Effector memory CD8-positive, alpha-beta T cell (primary cell): ENCODE data around the gene NAV2.
"Not testable (repeated sequence)": the region's sequence is repeated elsewhere in the genome, so short reads cannot be mapped to it uniquely, and the experiment has no call there.

Experiments used
- ATAC-seq: fragments of 150-1000 bp; cut with Tn5 transposase; replicated peaks from 2 replicates; pipeline ENCODE4 v1.10.0; 2021; ENCODE audit warnings: mild to moderate bottlenecking, moderate library complexity
- DNase-seq, 3 experiments: peaks; one replicate each; pipeline ENCODE4 v3.0.0; 2021
- H3K27ac Mint-ChIP-seq, 2 donors: one replicate each; pipeline ENCODE4 v1.8.0; 2022; ENCODE audit warnings: mild to moderate bottlenecking in 2 of 2, mixed read lengths in 2 of 2, moderate library complexity in 2 of 2
- H3K27me3 Mint-ChIP-seq, 2 donors: one replicate each; pipeline ENCODE4 v1.8.0; 2022; ENCODE audit warnings: mixed read lengths in 2 of 2
- H3K36me3 Mint-ChIP-seq: one replicate; pipeline ENCODE4 v1.8.0; 2022; ENCODE audit warnings: mild to moderate bottlenecking, moderate library complexity, mixed read lengths; ENCODE audit not compliant: insufficient read depth
- H3K4me1 Mint-ChIP-seq, 2 donors: one replicate each; pipeline ENCODE4 v1.8.0; 2022; ENCODE audit warnings: low read depth in 2 of 2, mixed read lengths in 2 of 2
- H3K4me3 Mint-ChIP-seq, 2 donors: one replicate each; pipeline ENCODE4 v1.8.0; 2022; ENCODE audit warnings: mild to moderate bottlenecking in 2 of 2, mixed read lengths in 2 of 2, moderate library complexity in 2 of 2
- H3K9me3 Mint-ChIP-seq, 2 donors: one replicate each; pipeline ENCODE4 v1.8.0; 2022; ENCODE audit warnings: mixed read lengths in 2 of 2

NAV2 gene

DNA sequence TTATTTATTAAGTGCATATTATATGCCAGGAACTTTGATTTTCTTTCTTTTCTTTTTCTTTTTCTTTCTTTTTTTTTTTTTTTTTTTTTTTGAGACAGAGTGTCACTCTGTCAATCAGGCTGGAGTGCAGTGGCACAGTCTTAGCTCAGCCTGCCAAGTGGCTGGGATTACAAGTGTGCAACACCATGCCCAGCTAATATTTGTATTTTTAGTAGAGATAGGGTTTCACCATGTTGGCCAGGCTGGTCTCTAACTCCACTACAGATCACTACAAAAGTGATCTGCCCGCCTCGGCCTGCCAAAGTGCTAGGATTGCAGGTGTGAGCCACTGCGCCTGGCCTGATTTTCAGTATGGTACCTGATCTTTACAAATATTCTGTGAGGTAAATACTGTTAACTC is 182.4 kb downstream of the NAV2 start:
- not testable (repeated sequence) for H3K27me3 Mint-ChIP-seq, H3K4me3 Mint-ChIP-seq, H3K36me3 Mint-ChIP-seq, ATAC-seq, DNase-seq, H3K27ac Mint-ChIP-seq, H3K9me3 Mint-ChIP-seq, H3K4me1 Mint-ChIP-seq

DNA sequence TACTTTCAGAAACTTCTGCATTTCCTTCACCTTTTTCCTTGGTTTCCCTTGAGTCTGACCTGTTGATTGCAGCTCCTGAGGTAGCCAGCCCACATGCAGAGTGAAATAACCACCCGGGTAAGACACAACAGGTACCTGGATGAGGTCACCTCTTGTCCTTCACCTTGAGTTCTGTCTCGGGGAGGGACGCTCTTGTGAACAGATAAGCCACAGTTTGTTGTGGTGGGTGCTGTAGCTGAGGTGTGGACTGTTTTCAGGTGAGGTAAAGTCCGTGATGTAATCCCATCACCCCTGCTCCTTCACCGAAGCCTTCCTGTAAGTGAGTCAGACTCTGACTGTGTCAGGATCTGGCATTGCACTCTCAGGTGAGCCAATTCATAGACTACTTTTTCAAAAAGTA is 183.1 kb downstream of the NAV2 start:
- no peaks in the 10 kb centered on the region for H3K9me3 Mint-ChIP-seq
- no peak overlapping the region for H3K27ac Mint-ChIP-seq
- ATAC-seq = no peak
- no peaks in the 10 kb centered on the region for H3K36me3 Mint-ChIP-seq
- no peak overlapping the region for H3K4me3 Mint-ChIP-seq
- H3K4me1 Mint-ChIP-seq = no peaks in the 10 kb centered on the region
- no peak for DNase-seq
- peaks cover 0 to 9% of the 10 kb centered on the region in 2 donors for H3K27me3 Mint-ChIP-seq

DNA sequence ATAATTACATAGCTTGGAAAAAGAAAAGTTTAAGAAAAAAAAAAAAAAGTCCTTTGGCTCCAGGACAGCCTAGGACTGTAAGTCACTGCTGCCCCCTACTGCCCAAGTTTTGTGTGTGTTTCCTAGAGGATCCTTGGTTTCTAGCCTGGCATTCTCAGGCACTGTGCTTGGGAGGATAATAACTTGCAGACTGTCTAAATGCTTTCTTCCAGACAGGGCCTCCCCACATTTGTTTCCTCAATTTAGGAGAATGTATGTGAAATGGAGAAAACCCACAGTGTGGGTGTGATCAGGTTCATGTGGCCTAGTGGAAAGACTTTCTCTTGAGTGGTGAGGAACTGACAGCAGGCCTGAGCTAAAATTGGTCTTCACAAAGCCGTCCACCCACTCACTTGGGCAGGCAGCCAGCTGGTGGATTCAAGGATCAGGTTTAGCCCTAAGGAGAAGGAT is 191.0 kb downstream of the NAV2 start:
- Mint-ChIP-seq H3K4me1 (no peaks in the 10 kb centered on the region), H3K27ac (no peak overlapping the region), H3K4me3 (no peak overlapping the region), H3K36me3 (no peaks in the 10 kb centered on the region), H3K9me3 (no peaks in the 10 kb centered on the region), H3K27me3 (no peaks in the 10 kb centered on the region)
- DNase-seq (peak; percentile 3 to 23 (median 5)), ATAC-seq (no peak)

DNA sequence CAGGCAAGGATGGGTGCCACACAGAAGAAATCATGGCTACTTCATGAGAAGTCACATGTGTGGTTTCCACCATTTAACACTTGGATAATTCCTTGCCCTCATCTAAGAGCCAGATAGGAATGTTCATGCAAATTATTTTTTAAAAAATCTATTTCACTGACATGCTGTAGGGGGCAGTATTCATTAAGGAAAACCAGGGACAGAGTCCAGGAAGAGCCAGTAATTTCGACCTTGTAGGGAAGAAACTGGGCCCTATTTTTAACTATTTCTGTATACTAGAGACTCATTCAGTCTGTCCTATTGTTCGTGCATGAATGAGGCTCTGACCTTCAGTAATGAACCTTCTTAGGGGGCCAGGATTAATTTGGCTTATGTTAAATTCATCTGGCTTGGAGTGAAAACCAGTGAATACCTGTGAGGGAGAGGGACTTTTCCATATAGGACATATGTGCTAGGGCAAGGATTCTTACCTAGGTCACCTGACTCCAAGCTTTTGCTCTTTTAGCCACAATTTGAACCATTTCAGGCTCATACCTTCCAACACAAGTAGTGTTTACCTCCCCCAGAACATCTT is 192.7 kb downstream of the NAV2 start:
- Mint-ChIP-seq H3K27me3 (no peaks in the 10 kb centered on the region), H3K36me3 (no peaks in the 10 kb centered on the region), H3K9me3 (no peaks in the 10 kb centered on the region), H3K27ac (no peak overlapping the region), H3K4me1 (no peaks in the 10 kb centered on the region), H3K4me3 (no peak overlapping the region)
- DNase-seq (no peak), ATAC-seq (no peak)

DNA sequence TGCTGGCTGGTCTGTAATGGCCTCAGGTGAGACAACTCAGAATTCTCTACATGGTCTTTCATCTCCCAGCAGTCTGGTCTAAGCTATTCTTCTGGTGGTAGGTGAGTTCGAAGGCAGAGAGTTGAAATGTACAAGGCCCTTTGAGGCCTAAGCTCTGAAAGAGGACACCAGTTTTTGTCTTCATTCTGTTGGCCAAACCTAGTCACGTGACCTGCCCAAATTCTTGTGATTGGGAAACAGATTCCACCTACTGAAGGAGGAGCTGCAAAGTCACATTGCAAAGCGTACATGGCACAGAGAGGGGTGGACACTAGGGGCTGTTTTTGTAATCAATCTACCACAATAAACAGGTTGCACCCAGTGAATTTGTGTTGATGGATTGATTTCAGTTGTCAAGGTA is 193.5 kb downstream of the NAV2 start:
- no peak for ATAC-seq
- no peaks in the 10 kb centered on the region for H3K36me3 Mint-ChIP-seq
- no peaks in the 10 kb centered on the region for H3K4me1 Mint-ChIP-seq
- H3K9me3 Mint-ChIP-seq = no peaks in the 10 kb centered on the region
- H3K27ac Mint-ChIP-seq = no peak overlapping the region
- no peak for DNase-seq
- H3K4me3 Mint-ChIP-seq = no peak overlapping the region
- no peaks in the 10 kb centered on the region for H3K27me3 Mint-ChIP-seq

DNA sequence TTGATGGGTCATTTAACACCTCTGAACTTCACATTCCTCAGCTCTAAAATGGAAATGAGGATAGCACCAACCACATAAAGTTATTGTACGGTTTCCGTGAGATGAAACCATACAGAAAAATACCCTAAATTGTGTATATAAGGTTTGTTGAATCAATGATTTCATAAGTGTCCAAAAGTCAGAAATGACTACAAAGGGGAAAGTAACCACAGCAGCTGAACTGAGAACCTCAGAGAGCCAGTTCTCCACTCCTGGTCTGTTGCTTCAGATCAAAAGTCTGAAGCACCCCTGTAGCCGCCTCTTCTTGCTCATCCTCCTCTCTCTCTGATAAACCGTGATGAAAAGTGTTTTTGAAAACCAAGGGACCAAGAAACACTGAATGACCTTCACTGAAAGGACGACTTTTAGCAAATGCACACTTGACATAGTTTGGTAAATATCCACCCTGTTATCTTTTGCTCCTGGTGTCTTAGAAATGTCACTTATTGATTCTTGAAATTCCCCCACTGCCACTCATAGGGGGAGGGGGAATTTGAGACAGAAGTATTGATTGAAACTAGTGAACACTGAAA is 194.5 kb downstream of the NAV2 start:
- H3K4me3 Mint-ChIP-seq = no peak overlapping the region
- no peaks in the 10 kb centered on the region for H3K27me3 Mint-ChIP-seq
- ATAC-seq = no peak
- no peaks in the 10 kb centered on the region for H3K9me3 Mint-ChIP-seq
- no peaks in the 10 kb centered on the region for H3K36me3 Mint-ChIP-seq
- peak overlapping the region in 1 of 2 donors; percentile 42 for H3K27ac Mint-ChIP-seq
- no peak for DNase-seq
- no peaks in the 10 kb centered on the region for H3K4me1 Mint-ChIP-seq

DNA sequence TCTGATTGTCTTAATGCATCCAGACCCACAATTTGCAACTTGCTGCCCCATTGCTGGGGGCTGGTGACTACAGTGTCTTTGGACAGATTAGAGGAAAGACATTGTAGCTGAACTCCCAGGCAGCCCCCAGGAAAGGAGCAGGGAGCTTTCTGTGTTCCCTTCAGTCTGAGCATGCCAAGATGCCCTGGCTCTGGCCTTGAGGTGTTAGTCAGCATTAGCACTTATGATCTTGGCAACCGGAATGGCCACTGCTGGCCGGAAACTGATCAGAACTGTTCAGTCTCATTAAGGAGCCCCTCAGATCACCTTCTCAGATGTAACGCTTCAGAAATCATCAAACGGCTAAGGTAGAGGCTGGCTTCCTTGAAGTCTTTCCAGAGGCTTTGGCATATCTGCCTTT is 195.2 kb downstream of the NAV2 start:
- no peak overlapping the region for H3K27ac Mint-ChIP-seq
- H3K36me3 Mint-ChIP-seq = no peaks in the 10 kb centered on the region
- ATAC-seq = no peak

DNA sequence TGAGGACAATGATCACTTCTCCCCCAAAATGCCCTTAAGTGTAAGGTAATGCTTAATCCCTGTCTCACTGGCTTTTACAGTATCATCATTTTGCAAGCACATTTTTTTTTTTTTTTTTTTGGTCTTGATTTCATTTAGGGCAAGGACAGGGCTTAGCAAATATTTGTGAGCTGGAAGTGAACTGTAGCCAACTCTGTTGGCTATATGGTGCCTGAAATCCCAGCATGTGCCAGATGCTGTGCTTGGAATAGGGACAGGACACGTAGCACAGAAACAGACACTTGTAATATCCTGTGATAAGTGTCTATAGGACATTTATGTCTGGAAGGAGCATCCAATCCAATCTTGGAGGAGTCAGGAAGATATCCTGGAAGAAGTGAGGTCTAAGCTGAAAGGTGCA is 198.3 kb downstream of the NAV2 start:
- no peak for ATAC-seq
- Mint-ChIP-seq H3K4me3 (no peak overlapping the region), H3K27ac (no peak overlapping the region), H3K9me3 (no peaks in the 10 kb centered on the region), H3K36me3 (no peaks in the 10 kb centered on the region), H3K27me3 (peaks cover 0 to 18% of the 10 kb centered on the region in 2 donors), H3K4me1 (no peaks in the 10 kb centered on the region)
- DNase-seq = no peak

More for the DNA sequence above, 195.2 kb downstream of the NAV2 start:
- H3K27me3 Mint-ChIP-seq = no peaks in the 10 kb centered on the region
- H3K9me3 Mint-ChIP-seq = no peaks in the 10 kb centered on the region
- no peak overlapping the region for H3K4me3 Mint-ChIP-seq
- no peak for DNase-seq
- H3K4me1 Mint-ChIP-seq = no peaks in the 10 kb centered on the region

DNA sequence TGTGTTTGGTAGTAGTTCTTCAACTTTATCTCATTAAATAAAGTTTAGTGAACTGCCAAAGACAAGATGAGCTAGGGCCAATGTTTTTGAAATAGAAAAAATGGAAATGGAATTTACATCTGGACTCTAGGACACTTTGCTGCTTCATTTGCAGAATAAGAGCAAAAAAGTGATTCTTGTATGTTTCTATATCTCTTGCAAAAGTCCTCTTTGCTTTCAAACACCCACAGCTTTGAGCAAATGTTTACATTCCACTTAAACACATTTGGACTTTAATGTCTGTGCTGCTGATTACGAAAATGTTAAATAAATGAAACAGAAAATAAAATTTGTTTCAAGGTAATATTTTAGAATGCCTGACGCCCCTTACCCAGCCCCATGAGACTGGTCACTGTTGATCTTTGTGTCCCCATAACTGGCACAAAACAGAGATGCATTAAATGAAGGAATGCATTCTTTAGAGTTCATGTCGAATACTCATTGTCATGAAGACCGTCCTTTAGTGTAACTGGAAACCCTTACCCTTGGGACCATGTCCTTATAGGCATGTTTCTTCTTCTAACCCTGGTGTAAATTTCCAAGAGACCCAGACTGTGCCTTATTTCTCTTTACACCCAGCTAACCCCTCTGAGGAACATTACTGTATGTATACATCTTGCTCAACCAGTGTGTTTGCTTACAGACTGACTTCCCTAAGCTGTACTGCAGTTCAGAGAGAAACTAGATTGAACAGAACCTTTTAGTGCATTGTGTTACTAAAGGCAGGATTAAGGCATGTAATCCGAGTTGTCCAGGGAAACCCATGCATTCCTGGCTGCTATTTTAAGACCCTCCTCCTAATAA is 199.7 kb downstream of the NAV2 start:
- H3K36me3 Mint-ChIP-seq = no peaks in the 10 kb centered on the region
- no peaks in the 10 kb centered on the region for H3K9me3 Mint-ChIP-seq
- no peaks in the 10 kb centered on the region for H3K4me1 Mint-ChIP-seq
- H3K4me3 Mint-ChIP-seq = no peak overlapping the region
- H3K27me3 Mint-ChIP-seq = peaks cover 0 to 18% of the 10 kb centered on the region in 2 donors
- no peak for DNase-seq
- ATAC-seq = no peak
- H3K27ac Mint-ChIP-seq = no peak overlapping the region

DNA sequence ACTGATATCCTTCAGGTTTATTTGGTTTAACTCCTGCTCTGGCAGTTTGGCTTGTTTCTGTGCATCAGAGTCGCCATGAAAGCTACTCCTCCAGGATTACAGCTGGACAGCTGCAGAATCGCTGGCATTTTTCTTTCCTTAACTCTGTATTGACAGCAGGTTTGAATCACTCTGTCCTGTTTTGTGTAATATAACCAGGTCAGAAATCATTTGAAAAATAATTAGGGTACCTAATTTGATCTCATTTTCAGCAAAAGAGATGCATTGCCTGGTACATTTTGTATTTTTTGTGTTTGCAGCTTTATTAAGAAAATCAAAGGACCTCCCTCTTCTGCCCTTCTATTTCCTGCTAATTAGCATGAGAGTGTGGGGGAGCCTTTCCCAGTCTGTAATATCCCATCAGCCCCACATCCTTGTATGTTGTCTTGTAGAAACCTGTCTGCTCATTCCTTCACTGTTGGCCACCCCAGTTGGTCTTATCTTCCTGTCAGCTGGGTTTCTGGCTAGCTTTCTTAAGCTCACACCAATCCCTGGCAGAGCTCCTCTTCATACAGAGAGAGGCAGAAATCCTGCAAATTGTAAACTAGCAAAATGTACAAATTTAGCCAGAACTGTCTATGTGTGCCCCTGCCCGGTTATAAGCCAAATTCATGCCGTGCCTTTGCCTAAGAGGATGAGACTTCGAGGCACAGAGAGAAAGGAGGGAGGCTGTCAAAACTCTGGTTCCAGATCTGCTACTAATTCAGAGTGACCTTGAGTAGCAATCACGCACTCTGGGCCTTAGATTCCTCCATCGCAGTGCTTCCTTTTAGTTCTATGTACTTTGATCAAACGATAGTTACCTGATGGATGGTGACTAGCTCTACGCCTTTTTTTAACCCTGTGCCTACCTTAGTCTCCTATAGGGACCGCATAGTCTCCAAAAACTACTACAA is 200.6 kb downstream of the NAV2 start:
- Mint-ChIP-seq H3K9me3 (no peaks in the 10 kb centered on the region), H3K27me3 (peaks cover 0 to 18% of the 10 kb centered on the region in 2 donors), H3K27ac (no peak overlapping the region), H3K4me3 (no peak overlapping the region), H3K36me3 (no peaks in the 10 kb centered on the region), H3K4me1 (no peaks in the 10 kb centered on the region)
- DNase-seq (no peak), ATAC-seq (no peak)

DNA sequence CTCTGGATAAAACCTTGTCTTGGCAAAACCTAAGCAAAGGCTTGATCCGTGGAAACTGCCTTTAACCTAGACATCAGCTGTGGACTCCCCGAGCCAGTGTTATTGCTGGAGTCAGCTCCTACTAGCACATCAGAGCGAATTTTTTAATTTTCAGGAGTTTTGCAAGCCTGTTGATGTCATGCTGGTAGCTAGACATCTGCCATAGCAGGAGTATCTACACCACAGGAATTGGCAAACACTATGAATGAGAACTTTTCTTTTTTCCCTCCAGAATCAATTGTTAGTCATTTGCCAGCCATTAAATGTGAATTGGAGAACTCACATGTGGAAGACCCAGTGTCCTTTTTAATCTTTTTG is 201.2 kb downstream of the NAV2 start:
- Mint-ChIP-seq H3K4me3 (no peak overlapping the region), H3K27me3 (peaks cover under 1 to 18% of the 10 kb centered on the region in 2 donors), H3K36me3 (no peaks in the 10 kb centered on the region), H3K9me3 (no peaks in the 10 kb centered on the region), H3K27ac (no peak overlapping the region), H3K4me1 (no peaks in the 10 kb centered on the region)
- ATAC-seq (no peak), DNase-seq (no peak)

DNA sequence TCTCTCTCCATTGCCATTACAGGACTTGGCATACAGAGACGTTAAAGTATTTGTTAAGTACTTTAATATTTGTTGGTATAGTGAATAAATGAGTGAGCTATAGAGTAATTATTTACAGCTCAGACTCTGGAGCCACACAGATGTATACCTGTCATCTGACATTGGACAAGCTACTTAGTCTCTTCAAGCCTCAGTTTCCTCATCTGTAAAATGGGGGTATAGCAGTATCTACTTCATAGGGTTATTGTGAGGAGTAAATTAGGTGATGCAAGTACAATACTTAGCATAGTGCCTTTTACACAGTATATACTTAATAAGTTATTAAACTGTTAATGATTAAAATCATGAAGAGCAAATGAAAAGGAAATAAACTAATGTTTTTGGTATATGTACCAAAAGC is 203.2 kb downstream of the NAV2 start:
- no peak overlapping the region for H3K4me3 Mint-ChIP-seq
- DNase-seq (no peak), ATAC-seq (no peak)
- no peak overlapping the region for H3K27ac Mint-ChIP-seq
- no peaks in the 10 kb centered on the region for H3K36me3 Mint-ChIP-seq
- H3K4me1 Mint-ChIP-seq = no peaks in the 10 kb centered on the region
- H3K9me3 Mint-ChIP-seq = no peaks in the 10 kb centered on the region
- H3K27me3 Mint-ChIP-seq = peaks cover 9 to 26% of the 10 kb centered on the region in 2 donors

DNA sequence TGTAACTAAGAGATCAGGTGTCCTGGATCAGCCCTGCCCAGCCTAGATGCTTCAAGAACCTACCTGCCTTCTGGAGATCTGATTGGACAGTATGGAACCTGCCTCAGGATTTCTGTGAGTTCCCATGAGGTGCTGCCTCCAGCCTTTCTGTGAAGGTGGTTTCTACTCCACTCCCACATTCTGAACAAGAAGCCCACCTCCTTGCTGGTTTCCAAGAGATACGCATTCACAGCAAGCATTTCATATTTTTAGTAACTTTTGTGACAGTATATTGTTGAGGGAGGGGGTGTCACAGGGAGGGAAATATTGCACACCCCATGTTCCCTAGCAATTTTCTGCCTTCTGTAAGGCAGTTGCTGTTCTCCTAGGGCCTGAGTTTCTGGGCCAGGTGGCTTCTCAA is 204.4 kb downstream of the NAV2 start:
- no peak for ATAC-seq
- no peak for DNase-seq
- Mint-ChIP-seq H3K36me3 (no peaks in the 10 kb centered on the region), H3K4me3 (no peak overlapping the region), H3K4me1 (no peaks in the 10 kb centered on the region), H3K27ac (no peak overlapping the region), H3K27me3 (peaks cover 9 to 27% of the 10 kb centered on the region in 2 donors), H3K9me3 (no peaks in the 10 kb centered on the region)
